ENCODE data around the gene PLXND1.
A peak's percentile ranks its signal among the peaks of the same experiment; 100 is the strongest.
"Not testable (repeated sequence)": the region's sequence is repeated elsewhere in the genome, so short reads cannot be mapped to it uniquely, and the experiment has no call there.

Gene PLXND1

GRCh38 chr3:129614927-129615363, 8.5 kb upstream of the PLXND1 start:
- no peak for DNase-seq (ENCODE audit: low read depth in 2 of 2)

- DNase-seq (ENCODE audit: low read depth in 2 of 2), result no peak
Measured at GRCh38 chr3:129614435-129614834, 8.0 kb upstream of the PLXND1 start.

DNA sequence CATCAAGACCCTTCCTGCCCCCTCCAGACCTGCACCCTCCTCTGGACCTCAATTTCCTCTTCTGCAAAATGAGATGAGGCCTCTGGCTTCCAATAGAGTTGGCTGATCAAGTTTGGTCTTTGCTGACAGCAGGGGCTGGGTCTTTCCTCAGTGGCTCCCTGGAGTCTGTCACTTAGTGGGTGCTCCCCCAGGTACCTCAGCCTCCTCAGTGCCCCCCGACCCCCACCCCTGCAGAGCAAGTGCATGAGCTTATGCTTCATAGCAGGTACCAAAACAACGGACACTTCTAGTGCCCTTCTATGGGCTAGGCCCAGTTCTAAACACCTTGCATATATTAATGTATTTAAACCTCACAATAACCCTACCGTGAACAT, 6.9 kb upstream of the PLXND1 start:
- DNase-seq (ENCODE audit: low read depth in 2 of 2), result no peak

GRCh38 chr3:129612534-129613366, 6.3 kb upstream of the PLXND1 start:
- no peak for DNase-seq (ENCODE audit: low read depth in 2 of 2)

- no peak for DNase-seq (ENCODE audit: low read depth in 2 of 2)
Measured at GRCh38 chr3:129611812-129612533, 5.5 kb upstream of the PLXND1 start.

DNA sequence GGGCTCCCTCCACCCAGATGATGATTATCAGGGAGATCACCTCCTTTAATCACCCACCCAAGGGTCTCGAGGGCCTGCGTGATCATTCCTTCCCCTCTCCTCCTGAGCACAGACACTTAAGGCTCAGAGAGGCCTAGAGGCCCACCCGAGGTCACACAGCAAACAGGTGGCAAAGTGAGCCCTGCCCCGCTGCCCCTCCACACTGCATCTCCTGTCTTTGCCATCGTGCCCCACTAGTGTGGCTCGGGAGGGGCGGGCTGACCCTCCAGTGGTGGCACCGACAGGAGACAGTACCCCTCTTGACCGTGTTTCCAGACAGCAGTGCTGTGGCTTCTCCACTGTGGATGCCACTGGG, 4.9 kb upstream of the PLXND1 start:
- no peak for DNase-seq (ENCODE audit: low read depth in 2 of 2)

DNA sequence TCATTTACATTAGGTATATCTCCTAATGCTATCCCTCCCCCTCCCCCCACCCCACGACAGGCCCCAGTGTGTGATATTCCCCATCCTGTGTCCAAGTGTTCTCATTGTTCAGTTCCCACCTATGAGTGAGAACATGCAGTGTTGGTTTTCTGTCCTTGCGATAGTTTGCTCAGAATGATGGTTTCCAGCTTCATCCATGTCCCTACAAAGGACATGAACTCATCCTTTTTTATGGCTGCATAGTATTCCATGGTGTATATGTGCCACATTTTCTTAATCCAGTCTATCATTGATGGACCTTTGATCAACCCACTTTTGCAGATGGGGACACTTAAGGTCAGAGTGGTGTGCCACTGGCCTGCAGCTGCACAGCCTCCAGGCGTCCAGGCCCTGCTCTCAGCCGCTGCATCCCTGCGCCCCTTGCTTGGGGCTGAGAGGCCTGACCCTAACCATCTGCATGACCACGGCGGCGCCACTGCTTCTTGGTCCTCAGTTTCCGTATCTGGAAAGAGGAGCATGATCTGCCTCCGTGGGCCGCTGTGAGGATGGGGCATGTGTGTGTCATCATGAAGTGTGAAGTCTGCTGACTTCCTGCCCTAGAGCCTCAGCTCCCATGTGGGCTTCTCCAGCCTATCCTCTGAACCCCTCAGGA, 4.4 kb upstream of the PLXND1 start:
- not testable (repeated sequence) for DNase-seq (ENCODE audit: low read depth in 2 of 2)

- no peak for DNase-seq (ENCODE audit: low read depth in 2 of 2)
Measured at GRCh38 chr3:129610276-129610675, 3.8 kb upstream of the PLXND1 start.

- DNase-seq (ENCODE audit: low read depth in 2 of 2), result no peak
Measured at GRCh38 chr3:129609591-129610182, 3.2 kb upstream of the PLXND1 start.

DNA sequence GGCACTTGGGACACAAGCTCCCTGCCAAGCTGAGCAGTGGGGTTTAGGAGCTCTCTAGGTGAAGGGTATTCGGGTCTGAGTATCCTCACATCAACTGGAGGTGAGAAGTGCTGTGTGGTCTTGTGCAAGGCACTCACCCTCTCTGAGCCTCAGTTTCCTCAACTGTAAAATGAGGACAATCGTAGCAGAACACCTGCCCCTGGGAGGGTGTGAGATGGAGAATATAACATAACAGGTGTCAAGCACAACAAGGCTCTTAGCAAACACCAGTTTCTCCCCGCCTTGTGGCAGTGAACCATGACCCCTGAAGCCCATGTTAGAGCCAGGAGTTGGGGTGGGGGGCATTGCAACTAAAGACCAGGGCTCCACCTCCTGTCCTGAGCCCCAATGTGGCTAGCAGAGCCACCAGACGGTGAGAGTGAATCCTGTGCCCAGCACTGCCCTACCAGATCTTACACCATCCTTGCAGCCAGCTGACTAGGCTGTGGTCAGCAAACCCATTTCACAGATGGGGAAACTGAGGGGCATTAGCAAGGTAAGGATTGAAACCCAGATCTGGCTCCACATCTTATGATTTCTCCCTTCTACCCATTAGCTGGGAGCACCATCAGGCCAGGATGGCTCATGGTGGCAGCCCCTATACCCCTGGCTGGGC, 2.6 kb upstream of the PLXND1 start:
- no peak for DNase-seq (ENCODE audit: low read depth in 2 of 2)

- DNase-seq (ENCODE audit: low read depth in 2 of 2), result no peak
Measured at GRCh38 chr3:129608087-129608935, 1.8 kb upstream of the PLXND1 start.

DNA sequence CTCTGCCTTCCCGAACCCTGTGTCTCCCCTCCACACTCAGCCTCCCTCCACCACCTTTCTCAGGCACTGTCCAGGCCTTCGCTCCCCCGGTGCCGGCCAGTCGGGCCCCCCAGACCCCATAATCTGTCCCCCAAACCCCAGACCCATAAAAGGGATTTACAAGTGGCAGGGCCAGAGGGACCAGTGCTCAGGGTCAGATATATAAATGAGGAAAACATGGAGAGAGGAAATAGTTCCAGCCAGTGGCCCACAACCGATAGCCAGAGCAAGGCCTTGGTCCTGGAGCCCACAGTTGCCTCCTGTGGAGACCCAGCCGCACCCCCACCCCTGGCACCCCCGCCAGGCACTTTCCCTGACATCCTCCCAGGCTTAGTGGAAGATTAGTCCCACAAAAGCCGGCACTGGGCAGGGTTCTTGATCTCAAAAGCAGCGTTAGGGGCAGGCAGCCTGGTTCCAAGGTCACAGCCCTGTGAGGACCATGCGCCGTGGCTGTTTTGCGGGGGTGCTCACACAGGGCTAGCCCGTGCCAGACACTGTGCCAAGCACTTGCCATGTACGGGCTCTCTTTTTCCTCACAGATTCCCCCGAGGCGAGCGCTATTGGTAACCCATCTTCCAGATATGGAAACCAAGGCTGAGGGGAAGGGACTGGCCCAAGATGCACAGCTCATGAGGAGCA, 1.1 kb upstream of the PLXND1 start:
- DNase-seq (ENCODE audit: low read depth in 2 of 2), result no peak

GRCh38 chr3:129605922-129606635, 397 bp downstream of the PLXND1 start:
- DNase-seq (ENCODE audit: low read depth in 2 of 2), result no peak

GRCh38 chr3:129605203-129605921, 1.1 kb downstream of the PLXND1 start:
- peak in 1 of 2 donors; percentile 10 for DNase-seq (ENCODE audit: low read depth in 2 of 2)

- DNase-seq (ENCODE audit: low read depth in 2 of 2), result no peak
Measured at GRCh38 chr3:129604767-129605166, 1.7 kb downstream of the PLXND1 start.

DNA sequence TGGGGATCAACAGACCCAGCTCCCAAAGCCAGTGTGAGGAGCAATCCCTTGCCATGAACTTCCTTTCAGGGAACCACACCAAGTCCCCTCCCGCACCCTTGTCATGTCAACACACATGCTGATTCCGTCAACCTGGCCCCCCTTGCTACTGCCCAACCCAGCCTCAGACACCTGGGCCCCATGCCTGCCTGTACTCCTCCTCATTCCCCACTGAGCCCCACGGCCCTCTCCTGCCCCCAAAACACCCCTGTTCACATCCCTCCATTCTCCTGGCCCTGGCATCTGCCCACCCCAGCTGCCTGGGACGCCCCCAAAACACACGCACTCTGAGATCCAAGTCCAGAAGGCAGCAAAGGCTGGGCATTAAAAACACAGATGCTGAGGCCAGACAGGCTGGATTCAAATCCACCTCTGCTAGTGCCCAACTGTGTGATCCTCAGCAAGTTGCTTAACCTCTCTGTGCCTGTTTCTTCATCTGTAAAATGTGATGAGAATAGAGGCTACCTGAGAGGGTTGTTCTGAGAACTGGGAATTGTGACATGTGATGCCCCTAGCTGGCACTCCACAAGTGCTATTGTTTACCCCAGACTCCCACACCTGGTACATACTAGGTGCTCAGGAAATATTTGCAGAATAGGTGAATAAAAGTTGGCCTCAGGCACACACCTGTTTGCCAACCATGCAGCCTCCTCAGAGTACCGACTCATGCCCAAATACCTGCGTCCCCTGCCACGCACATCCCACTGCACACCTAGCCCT, 2.3 kb downstream of the PLXND1 start:
- no peak for DNase-seq (ENCODE audit: low read depth in 2 of 2)

- no peak for DNase-seq (ENCODE audit: low read depth in 2 of 2)
Measured at GRCh38 chr3:129603561-129603942, 2.9 kb downstream of the PLXND1 start.

Measured in stimulated activated CD4-positive, alpha-beta T cell treated with anti-CD3 and anti-CD28 coated beads, Interleukin-1b, Interleukin-23, amount 100 ng/mL, for 1 hour (primary cell).